Measurements from ENCODE around the gene ZMIZ1.
"Not testable (repeated sequence)": the region's sequence is repeated elsewhere in the genome, so short reads cannot be mapped to it uniquely, and the experiment has no call there.

Gene ZMIZ1

GRCh38 chr10:79331709-79332108 is 262.9 kb downstream of the ZMIZ1 start:
- Mint-ChIP-seq H3K27ac (peak overlapping the region; percentile 82), H3K27me3 (no peaks in the 10 kb centered on the region), H3K36me3 (no peaks in the 10 kb centered on the region), H3K4me1 (peaks cover 26% of the 10 kb centered on the region), H3K9me3 (no peaks in the 10 kb centered on the region), H3K4me3 (no peak overlapping the region)
- peak; percentile 93 for ATAC-seq

GRCh38 chr10:79332610-79333315 is 264.0 kb downstream of the ZMIZ1 start:
- peak overlapping the region; percentile 82 for H3K27ac Mint-ChIP-seq
- not testable (repeated sequence) for ATAC-seq, H3K9me3 Mint-ChIP-seq, H3K4me3 Mint-ChIP-seq, H3K36me3 Mint-ChIP-seq, H3K27me3 Mint-ChIP-seq
- peaks cover 26% of the 10 kb centered on the region for H3K4me1 Mint-ChIP-seq

GRCh38 chr10:79333513-79333912 is 264.7 kb downstream of the ZMIZ1 start:
- no peaks in the 10 kb centered on the region for H3K36me3 Mint-ChIP-seq
- peak overlapping the region; percentile 14 for H3K27ac Mint-ChIP-seq
- peaks cover 26% of the 10 kb centered on the region for H3K4me1 Mint-ChIP-seq
- H3K4me3 Mint-ChIP-seq: no peak overlapping the region
- H3K9me3 Mint-ChIP-seq: no peaks in the 10 kb centered on the region
- H3K27me3 Mint-ChIP-seq: no peaks in the 10 kb centered on the region
- ATAC-seq: no peak

GRCh38 chr10:79334573-79334972 is 265.8 kb downstream of the ZMIZ1 start:
- peaks cover 23% of the 10 kb centered on the region for H3K4me1 Mint-ChIP-seq
- peak overlapping the region; percentile 14 for H3K27ac Mint-ChIP-seq
- H3K9me3 Mint-ChIP-seq: no peaks in the 10 kb centered on the region
- H3K36me3 Mint-ChIP-seq: no peaks in the 10 kb centered on the region
- no peaks in the 10 kb centered on the region for H3K27me3 Mint-ChIP-seq
- H3K4me3 Mint-ChIP-seq: no peak overlapping the region
- no peak for ATAC-seq

- peak overlapping the region; percentile 14 for H3K27ac Mint-ChIP-seq
Measured at GRCh38 chr10:79335094-79335469, 266.3 kb downstream of the ZMIZ1 start.

GRCh38 chr10:79335470-79336235 is 266.9 kb downstream of the ZMIZ1 start:
- Mint-ChIP-seq H3K27ac (peak overlapping the region; percentile 14), H3K27me3 (no peaks in the 10 kb centered on the region), H3K9me3 (no peaks in the 10 kb centered on the region), H3K4me3 (no peak overlapping the region), H3K4me1 (peaks cover 21% of the 10 kb centered on the region), H3K36me3 (no peaks in the 10 kb centered on the region)
- no peak for ATAC-seq

More at GRCh38 chr10:79335094-79335469, 266.3 kb downstream of the ZMIZ1 start:
- H3K4me3 Mint-ChIP-seq: no peak overlapping the region
- no peak for ATAC-seq
- no peaks in the 10 kb centered on the region for H3K9me3 Mint-ChIP-seq
- H3K27me3 Mint-ChIP-seq: no peaks in the 10 kb centered on the region
- H3K4me1 Mint-ChIP-seq: peaks cover 21% of the 10 kb centered on the region
- H3K36me3 Mint-ChIP-seq: no peaks in the 10 kb centered on the region

- H3K9me3 Mint-ChIP-seq: no peaks in the 10 kb centered on the region
- no peak for ATAC-seq
- H3K4me3 Mint-ChIP-seq: no peak overlapping the region
- no peaks in the 10 kb centered on the region for H3K27me3 Mint-ChIP-seq
- peak overlapping the region; percentile 14 for H3K27ac Mint-ChIP-seq
- H3K36me3 Mint-ChIP-seq: no peaks in the 10 kb centered on the region
- peaks cover 17% of the 10 kb centered on the region for H3K4me1 Mint-ChIP-seq
Measured at GRCh38 chr10:79336276-79336675, 267.5 kb downstream of the ZMIZ1 start.

- Mint-ChIP-seq H3K4me3 (no peak overlapping the region), H3K36me3 (no peaks in the 10 kb centered on the region), H3K27me3 (no peaks in the 10 kb centered on the region), H3K9me3 (no peaks in the 10 kb centered on the region), H3K4me1 (peaks cover 12% of the 10 kb centered on the region), H3K27ac (no peak overlapping the region)
- no peak for ATAC-seq
Measured at GRCh38 chr10:79336739-79337138, 268.0 kb downstream of the ZMIZ1 start.

GRCh38 chr10:79337783-79338469 is 269.2 kb downstream of the ZMIZ1 start:
- not testable (repeated sequence) for ATAC-seq, H3K27me3 Mint-ChIP-seq, H3K27ac Mint-ChIP-seq, H3K36me3 Mint-ChIP-seq, H3K4me3 Mint-ChIP-seq, H3K9me3 Mint-ChIP-seq, H3K4me1 Mint-ChIP-seq

- Mint-ChIP-seq H3K36me3 (no peaks in the 10 kb centered on the region), H3K27ac (no peak overlapping the region), H3K9me3 (no peaks in the 10 kb centered on the region), H3K4me3 (no peak overlapping the region), H3K27me3 (no peaks in the 10 kb centered on the region), H3K4me1 (peaks cover under 1% of the 10 kb centered on the region)
- ATAC-seq: no peak
Measured at GRCh38 chr10:79339266-79339665, 270.5 kb downstream of the ZMIZ1 start.

GRCh38 chr10:79340646-79341244 is 272.0 kb downstream of the ZMIZ1 start:
- no peaks in the 10 kb centered on the region for H3K9me3 Mint-ChIP-seq

GRCh38 chr10:79342295-79342761 is 273.6 kb downstream of the ZMIZ1 start:
- Mint-ChIP-seq H3K27me3 (no peaks in the 10 kb centered on the region), H3K27ac (no peak overlapping the region), H3K4me1 (peaks cover 5% of the 10 kb centered on the region), H3K4me3 (no peak overlapping the region), H3K36me3 (no peaks in the 10 kb centered on the region), H3K9me3 (no peaks in the 10 kb centered on the region)
- ATAC-seq: no peak

More at GRCh38 chr10:79340646-79341244, 272.0 kb downstream of the ZMIZ1 start:
- H3K27me3 Mint-ChIP-seq: no peaks in the 10 kb centered on the region
- no peaks in the 10 kb centered on the region for H3K4me1 Mint-ChIP-seq
- ATAC-seq: no peak
- H3K27ac Mint-ChIP-seq: peak overlapping the region; percentile 19
- H3K4me3 Mint-ChIP-seq: no peak overlapping the region
- no peaks in the 10 kb centered on the region for H3K36me3 Mint-ChIP-seq

GRCh38 chr10:79342811-79343561 is 274.2 kb downstream of the ZMIZ1 start:
- Mint-ChIP-seq H3K27me3 (no peaks in the 10 kb centered on the region), H3K4me3 (no peak overlapping the region), H3K9me3 (no peaks in the 10 kb centered on the region), H3K27ac (no peak overlapping the region), H3K4me1 (peaks cover 9% of the 10 kb centered on the region), H3K36me3 (no peaks in the 10 kb centered on the region)
- ATAC-seq: no peak

GRCh38 chr10:79344502-79345195 is 275.9 kb downstream of the ZMIZ1 start:
- no peak for ATAC-seq
- Mint-ChIP-seq H3K9me3 (no peaks in the 10 kb centered on the region), H3K4me1 (peaks cover 25% of the 10 kb centered on the region), H3K36me3 (peaks cover 14% of the 10 kb centered on the region), H3K4me3 (no peak overlapping the region), H3K27me3 (no peaks in the 10 kb centered on the region), H3K27ac (peak overlapping the region; percentile 51)

Measured in stimulated activated memory B cell treated with anti-CD40 and anti-IgM and Interleukin-4, amounts not matched to agents 10 μg/mL and 1 μg/mL and 100 μg/mL, for 72 hours (primary cell).